HPDE6-E6E7 (cell line): ENCODE results near the gene TEX2.
"Not testable (repeated sequence)": the region's sequence is repeated elsewhere in the genome, so short reads cannot be mapped to it uniquely, and the experiment has no call there.

ENCODE experiments used
- DNase-seq: peaks from one replicate; pipeline ENCODE4 v3.0.0; 2011; ENCODE audit warnings: missing footprints; ENCODE audit errors: extremely low spot score

TEX2 gene

GRCh38 chr17:64240261-64240740 is 22.8 kb downstream of the TEX2 start:
- DNase-seq = no peak

DNA sequence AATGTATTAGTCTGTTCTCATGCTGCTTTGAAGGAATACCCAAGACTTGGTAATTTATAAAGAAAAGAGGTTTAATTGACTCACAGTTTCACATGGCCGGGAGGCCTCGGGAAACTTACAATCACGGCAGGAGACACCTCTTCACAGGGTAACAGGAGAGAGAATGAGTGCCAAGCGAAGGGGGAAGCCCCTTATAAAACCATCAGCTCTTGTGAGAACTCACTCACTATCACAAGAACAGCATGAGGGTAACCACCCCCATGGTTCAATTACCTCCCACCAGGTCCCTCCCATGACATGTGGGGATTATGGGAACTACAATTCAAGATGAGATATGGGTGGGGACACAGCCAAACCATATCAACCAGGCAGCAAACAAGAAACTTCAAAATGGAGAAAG is 24.6 kb downstream of the TEX2 start:
- DNase-seq = not testable (repeated sequence)

- no peak for DNase-seq
Observed at GRCh38 chr17:64236827-64237403, 26.1 kb downstream of the TEX2 start.

GRCh38 chr17:64234961-64235360 is 28.1 kb downstream of the TEX2 start:
- no peak for DNase-seq

DNA sequence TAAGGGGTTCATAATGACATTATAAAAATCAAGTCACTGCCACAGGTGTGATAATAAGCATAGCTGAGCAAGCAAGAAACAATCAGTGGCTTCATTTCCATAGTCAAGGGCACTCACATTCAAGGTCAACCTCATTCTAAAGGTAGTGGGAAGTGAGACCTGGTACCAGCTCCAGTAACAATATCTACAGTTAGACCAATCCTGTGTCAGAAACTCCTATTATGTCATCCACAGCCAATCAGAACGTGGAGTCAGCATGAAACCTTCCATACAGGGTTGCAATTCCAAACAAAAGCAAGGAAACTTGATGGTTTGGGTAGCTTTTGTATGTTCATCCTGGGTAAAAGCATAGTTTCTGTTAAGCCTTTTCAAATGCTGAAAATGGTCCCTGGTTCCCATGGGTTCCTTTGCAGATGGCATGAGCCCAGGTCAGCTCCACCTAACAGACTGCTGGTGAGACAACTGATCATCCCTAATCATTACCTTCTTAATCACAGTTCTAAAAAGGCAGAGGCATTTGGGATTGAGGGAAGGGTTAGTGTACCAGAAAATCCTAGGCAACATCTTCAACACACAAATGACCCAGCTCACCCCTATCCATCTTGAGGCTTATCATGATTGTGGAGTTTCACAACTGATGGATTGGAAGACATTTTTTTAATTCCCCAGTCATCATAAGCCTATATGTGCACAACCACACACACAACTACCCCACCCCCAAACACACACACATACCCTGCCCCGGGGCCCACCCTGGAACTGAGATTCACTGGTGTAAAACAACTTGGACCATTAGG is 30.4 kb downstream of the TEX2 start:
- no peak for DNase-seq

DNA sequence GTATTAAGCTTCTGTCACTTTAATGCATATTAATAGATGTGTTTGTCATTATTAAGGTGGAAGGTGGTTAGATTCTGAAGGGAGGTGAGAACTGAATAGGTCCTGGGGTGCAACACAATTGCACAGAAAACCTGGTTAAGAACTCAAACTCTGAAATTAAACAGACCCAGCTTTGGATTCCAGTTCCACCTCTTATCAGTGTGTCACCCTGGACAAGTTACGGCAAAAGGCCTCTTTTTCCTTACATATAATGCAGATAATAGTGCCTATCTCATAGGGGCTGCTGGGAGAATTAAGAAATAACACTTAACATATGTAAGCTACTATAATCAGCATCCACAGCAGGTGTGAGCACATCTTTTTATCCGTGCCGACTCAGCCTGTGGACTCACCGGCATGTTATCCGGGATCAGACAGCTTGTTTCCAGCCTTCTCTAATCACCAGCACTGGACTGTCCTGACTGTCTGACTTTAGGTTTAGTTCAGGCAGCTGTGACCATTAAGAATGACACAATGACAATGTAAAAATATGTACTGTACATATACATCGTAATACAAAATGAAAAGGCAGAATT is 31.4 kb downstream of the TEX2 start:
- DNase-seq = no peak

DNA sequence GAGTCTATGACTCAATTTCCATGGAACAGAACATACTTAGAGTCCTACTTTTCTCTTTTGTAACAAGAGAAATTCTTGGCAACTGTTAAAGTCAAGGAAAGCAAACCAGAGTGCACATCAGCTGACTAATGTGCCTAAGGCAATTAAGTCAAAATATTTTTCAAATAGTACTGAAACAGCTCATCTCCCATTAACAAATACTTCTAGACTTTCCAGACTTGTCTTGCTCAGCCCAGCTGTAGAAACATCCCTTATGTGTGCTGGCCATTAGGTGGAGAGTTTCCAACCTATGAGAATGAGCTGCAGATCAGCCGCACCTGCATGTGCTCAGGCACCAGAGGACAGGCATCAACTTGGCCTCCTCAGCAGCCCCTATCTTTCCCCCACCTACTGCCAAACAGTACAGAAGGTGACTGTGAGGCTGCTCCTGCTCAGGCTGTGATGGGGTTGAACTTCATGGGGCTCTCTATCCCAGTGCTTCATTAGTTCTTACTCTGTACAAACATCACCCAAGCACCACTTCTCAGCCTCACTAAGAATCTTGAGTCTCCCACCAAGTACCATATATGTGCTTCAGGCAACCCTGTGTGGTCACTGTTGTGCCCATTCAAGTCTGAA is 32.2 kb downstream of the TEX2 start:
- DNase-seq = peak; percentile 84

DNA sequence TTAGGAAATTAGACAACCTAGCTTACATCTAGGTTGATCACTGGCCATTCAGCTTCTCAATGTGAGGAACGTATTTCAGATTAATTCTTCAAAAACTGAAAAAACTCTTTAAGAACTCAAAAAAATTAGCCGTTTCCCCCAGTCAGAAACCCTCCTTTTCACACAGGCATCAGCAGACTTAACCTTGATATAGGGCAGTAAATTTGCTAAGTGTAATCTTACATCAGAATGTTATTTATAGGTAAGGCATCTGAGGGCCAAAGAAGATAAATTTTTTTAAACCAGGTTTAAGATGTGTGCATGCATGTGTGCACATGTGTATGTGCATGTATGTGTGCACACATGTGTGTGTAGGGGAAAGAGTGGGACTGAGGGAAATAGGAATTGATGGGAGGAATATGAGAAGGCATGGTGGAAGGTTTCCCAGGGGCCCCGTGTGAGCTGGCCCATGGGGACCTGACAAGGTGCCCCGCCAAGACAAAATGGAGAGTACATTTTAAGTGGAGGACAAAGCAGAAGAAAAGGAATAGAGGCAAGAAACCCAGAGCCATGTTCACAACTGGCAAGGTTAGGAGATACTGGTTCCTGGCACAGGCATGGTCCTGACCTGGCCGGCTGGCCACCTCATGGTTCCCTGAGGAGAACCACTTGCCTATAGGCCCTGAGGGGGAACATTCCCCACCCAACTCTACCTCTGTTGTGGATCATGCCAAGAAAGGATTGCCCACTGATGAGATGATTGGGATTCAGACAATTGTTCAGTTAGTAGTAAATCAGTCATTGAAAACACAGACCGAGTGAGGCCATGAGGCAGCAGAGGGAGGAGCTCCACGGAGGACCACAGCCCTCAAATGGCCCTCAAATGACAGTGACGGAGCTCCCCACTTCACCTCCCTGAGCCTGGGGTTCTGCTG is 33.0 kb downstream of the TEX2 start:
- no peak for DNase-seq

DNA sequence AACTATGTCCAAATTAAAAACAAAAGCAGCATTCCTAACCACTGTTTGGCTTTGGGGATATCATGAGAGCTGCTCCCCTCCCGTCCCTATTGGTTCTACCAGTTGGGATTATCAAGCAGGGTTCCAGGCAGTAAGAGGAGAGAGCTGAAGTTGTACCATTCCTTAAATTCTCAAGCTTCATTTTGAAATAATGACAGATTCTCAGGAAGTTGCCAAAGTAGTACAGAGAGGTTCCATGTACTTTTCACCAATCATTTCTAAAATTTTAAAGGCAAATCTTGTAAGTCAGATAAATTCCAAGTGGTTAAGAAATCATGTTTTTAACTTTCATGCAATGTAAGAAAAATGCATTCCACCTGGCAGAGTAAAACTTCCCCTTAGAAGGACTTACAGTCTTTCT is 36.9 kb downstream of the TEX2 start:
- no peak for DNase-seq

DNA sequence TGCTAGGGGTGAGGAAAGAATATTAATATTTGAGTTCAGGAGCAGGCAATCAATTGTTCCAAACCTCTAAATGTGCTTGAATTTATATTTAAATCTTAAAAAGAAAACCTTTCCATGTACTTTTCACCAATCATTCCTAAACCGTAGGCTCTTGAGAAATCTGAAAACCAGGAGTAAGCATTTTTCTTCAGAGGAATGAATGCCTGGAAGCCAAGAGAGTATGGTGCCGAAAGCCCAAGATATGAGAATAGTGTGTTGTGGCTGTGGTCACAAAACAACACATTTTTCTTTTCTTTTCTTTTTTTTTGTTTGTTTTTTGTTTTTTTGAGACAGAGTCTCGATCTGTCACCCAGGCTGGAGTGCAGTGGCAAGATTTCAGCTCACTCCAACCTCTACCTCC is 37.6 kb downstream of the TEX2 start:
- DNase-seq = no peak

DNA sequence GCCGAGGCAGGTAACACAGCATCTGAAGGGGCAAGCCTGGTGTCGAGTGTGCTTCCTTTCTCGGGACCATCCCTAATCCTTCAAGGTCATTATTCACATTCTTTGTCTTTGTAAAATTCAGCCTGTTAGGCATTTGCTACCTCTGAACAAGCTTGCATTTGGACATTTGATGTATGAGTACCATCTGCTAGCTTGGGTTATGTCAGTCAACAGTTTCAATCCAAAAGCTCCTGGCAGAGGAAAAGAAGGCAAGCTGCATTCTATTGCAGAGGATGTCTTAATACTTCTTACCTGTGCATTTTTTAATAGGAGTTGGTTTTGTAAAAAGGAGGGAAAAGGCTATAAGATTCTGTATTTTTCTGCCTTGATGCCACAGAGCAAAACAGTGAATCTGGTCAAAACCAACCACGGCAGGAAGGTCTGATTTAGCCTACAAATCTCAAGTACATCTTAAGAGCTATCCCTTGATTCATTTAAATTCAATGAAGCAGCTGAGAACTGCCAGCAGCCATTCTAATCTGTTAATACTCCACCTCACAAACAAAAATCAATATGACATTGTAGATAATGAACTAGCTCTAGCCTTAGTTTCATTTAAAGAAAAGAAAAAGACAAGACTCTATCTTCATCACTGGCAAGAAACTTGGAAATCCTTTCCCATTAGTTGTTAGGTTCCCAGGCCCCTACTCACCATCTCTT is 39.0 kb downstream of the TEX2 start:
- no peak for DNase-seq

DNA sequence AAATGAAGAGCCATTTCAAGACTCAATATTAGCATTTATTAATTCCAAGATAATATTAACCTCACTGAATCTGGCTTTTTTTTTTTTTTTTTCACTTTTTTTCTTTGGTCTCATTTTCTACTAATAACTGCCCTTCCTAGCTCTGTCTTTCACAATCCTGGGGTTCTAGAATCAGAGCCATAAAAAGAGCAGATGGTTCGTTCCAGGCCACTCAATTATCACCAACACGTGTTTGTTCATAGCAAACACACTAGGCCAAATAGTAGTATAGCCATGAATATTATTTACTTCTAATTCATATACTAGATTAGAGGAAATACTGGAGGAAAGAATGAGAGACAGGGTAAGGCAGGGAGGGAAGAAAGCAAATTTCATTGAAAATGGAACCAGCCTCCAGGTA is 39.8 kb downstream of the TEX2 start:
- no peak for DNase-seq

DNA sequence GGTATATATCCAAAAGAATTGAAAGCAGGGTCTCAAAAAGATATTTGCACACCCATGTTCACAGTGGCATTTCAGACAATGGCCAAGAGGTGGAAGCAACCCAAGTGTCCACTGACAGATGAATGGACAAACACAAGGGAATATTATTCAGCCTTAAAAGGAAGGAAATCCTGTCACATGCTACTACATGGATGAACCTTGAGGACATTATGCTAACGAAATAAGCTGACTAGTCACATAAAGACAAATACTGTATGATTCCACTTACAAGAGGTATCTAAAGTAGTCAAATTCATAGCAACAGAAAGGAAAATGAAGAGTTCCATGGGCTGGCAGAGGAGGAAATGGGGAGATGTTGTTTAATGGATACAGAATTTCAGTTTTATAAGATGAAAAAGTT is 41.4 kb downstream of the TEX2 start:
- no peak for DNase-seq

GRCh38 chr17:64220604-64221003 is 42.5 kb downstream of the TEX2 start:
- DNase-seq = not testable (repeated sequence)

GRCh38 chr17:64219571-64219970 is 43.5 kb downstream of the TEX2 start:
- DNase-seq = no peak

DNA sequence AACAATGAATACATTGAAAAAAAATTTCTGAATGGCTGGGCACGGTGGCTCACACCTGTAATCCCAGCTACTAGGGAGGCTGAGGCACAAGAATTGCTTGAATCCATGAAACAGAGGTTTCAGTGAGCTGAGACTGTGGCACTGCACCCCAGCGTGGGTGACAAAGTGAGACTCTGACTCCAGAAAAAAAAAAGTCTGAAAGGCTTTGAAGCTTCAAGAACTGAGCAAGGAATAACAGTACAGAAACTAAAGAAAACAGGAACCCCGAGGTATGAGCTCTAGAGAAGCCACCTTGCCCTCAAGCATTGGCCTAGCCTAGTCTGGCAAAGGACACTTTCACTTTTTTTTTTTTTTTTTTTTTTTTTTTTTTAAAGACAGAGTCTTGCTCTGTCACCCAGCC is 45.0 kb downstream of the TEX2 start:
- DNase-seq = no peak

DNA sequence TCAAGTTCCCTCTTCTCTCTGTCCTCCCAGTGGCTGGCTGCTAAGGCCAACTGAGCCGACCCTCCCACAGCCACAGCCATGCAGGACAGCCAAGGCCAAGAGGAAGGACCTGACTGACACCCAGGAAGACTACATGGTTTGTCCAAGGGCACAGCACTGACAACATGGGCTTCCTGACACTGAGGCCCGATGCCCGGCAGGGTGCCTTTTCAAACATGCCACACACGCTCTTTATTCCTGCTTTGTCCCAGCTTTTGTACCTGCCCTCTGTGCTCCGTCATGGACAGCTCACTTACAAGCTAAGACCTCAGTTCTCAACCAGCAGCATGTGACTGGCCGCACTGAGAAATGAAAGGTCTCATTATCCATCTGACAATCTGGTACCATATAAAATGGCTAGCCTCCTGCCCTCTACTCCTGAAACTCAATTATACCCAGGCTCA is 45.8 kb downstream of the TEX2 start:
- DNase-seq = no peak

GRCh38 chr17:64216338-64217248 is 46.5 kb downstream of the TEX2 start:
- no peak for DNase-seq

DNA sequence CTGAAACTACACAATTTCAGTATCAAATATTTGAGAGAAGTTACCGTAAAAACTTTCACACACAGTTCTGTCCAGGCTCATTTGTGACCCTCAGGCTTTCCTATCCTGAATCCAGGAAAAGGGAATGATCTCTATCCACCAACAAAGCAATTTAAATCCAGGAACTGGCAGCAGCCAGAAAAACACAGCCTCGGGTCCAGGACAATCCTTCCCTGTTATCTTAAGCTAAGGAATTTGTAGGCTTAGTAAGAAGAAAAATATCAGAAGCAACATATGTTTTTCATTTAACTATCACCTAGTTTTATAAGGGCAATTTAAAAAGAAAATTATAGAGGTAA is 47.1 kb downstream of the TEX2 start:
- DNase-seq = no peak

DNA sequence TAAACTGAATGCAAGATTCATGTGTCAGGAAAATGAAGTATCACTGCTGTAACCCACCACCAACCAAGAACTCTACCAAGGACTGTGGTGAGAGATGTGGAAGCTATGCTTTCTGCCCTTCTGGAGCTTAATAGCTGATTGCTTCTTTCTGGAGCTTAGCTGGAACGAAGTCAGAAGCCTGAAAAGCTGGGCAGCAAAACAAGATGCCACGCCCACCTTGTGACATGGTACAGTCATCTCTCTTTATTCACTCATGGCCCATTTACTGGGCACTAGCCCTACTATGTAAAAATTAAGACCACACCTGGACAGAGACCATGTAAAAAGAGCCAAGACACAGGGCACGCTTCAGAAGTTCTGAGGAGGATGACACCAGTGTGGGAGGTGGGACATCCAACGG is 48.1 kb downstream of the TEX2 start:
- no peak for DNase-seq
